ENCODE results near the gene BRIX1.
"Not testable (repeated sequence)": the region's sequence is repeated elsewhere in the genome, so short reads cannot be mapped to it uniquely, and the experiment has no call there.

Gene BRIX1

GRCh38 chr5:34916518-34916917 is 1.0 kb downstream of the BRIX1 start:
- DNase-seq: no peak

- DNase-seq: no peak
Observed at GRCh38 chr5:34918025-34918424, 2.5 kb downstream of the BRIX1 start.

- DNase-seq: peak in 1 of 2 experiments; percentile 23
Observed at GRCh38 chr5:34919077-34919476, 3.6 kb downstream of the BRIX1 start.

- DNase-seq: not testable (repeated sequence)
Observed at GRCh38 chr5:34923256-34923655, 7.7 kb downstream of the BRIX1 start.

GRCh38 chr5:34923694-34924461 is 8.4 kb downstream of the BRIX1 start:
- DNase-seq: peak; percentile 86 to 97

GRCh38 chr5:34924462-34924765 is 8.9 kb downstream of the BRIX1 start:
- DNase-seq: no peak

- no peak for DNase-seq
Observed at GRCh38 chr5:34926318-34926888, 10.9 kb downstream of the BRIX1 start.

- no peak for DNase-seq
Observed at GRCh38 chr5:34927785-34928184, 12.3 kb downstream of the BRIX1 start.

- no peak for DNase-seq
Observed at GRCh38 chr5:34928267-34928666, 12.8 kb downstream of the BRIX1 start.

- DNase-seq: peak; percentile 82 to 98
Observed at GRCh38 chr5:34929134-34929719, 13.7 kb downstream of the BRIX1 start, which contains the start of gene DNAJC21. Gene DNAJC21 (plus strand): TSS chr5:34929559. CDS start chr5:34929820, 261 bp downstream.

- DNase-seq: peak; percentile 87 to 88
Observed at GRCh38 chr5:34929720-34930461, 14.4 kb downstream of the BRIX1 start.

- DNase-seq: no peak
Observed at GRCh38 chr5:34930462-34930844, 14.9 kb downstream of the BRIX1 start.

- DNase-seq: no peak
Observed at GRCh38 chr5:34930870-34931269, 15.4 kb downstream of the BRIX1 start.

- DNase-seq: no peak
Observed at GRCh38 chr5:34932947-34933346, 17.4 kb downstream of the BRIX1 start.

GRCh38 chr5:34941936-34942335 is 26.4 kb downstream of the BRIX1 start:
- no peak for DNase-seq

- no peak for DNase-seq
Observed at GRCh38 chr5:34944044-34944443, 28.5 kb downstream of the BRIX1 start.

- DNase-seq: no peak
Observed at GRCh38 chr5:34944460-34945047, 29.0 kb downstream of the BRIX1 start.

GRCh38 chr5:34957321-34957720 is 41.8 kb downstream of the BRIX1 start:
- no peak for DNase-seq

GRCh38 chr5:34957857-34958690 is 42.6 kb downstream of the BRIX1 start:
- DNase-seq: peak in 1 of 2 experiments; percentile 42

- no peak for DNase-seq
Observed at GRCh38 chr5:34959323-34959722, 43.8 kb downstream of the BRIX1 start.

- DNase-seq: no peak
Observed at GRCh38 chr5:34967540-34967939, 52.0 kb downstream of the BRIX1 start.

GRCh38 chr5:34968258-34968657 is 52.7 kb downstream of the BRIX1 start:
- DNase-seq: no peak

All from SW 1271 (cell line).